ENCODE results near the gene DYNLRB1. TPM values are rescaled to one million over a fixed set of nuclear protein-coding genes. Genes with fewer than 3 reads are reported as not detected.

DYNLRB1 gene
- 29.4 and 46.8 TPM in 2 replicates for total RNA-seq (2011; cell fraction: chromatin; rRNA removed; ENCODE audit: low replicate concordance)
- 35.2 and 36.5 TPM in 2 replicates for total RNA-seq (2011; cell fraction: nucleolus; rRNA removed)
- total RNA-seq (2011; cell fraction: nucleoplasm; rRNA removed) = 46.4 and 65.1 TPM in 2 replicates
- total RNA-seq (2014; rRNA removed) (101 and 142 TPM in 2 replicates), total RNA-seq (2014; rRNA removed; fragmentation: Illumina TruSeq; extraction: Trizol) (87.3 and 121 TPM in 2 replicates), total RNA-seq (2015; rRNA removed; fragmentation: Illumina TruSeq; extraction: Trizol) (135 and 145 TPM in 2 replicates), total RNA-seq (2021) (85.4 and 90.1 TPM in 2 replicates), polyA plus RNA-seq (2011; rRNA removed) (80.2 and 113 TPM in 2 replicates), polyA plus RNA-seq (2014; fragmentation: Illumina TruSeq; extraction: Trizol) (286 and 358 TPM in 2 replicates), polyA plus RNA-seq (2014; fragmentation: Nextera tagmentation; extraction: Ambion mirVana) (100 to 1,000 TPM; 172 to 191 TPM), polyA plus RNA-seq (2014; rRNA removed) (48.7 and 59.0 TPM in 2 replicates), polyA minus RNA-seq (2011; rRNA and poly(A)+ RNA removed) (99.1 and 105 TPM in 2 replicates), Bru-seq, nascent RNA (percentile 78 among the genes with signal in this experiment), BruChase-seq, experiment 1, labeled RNA remaining after a 2-hour chase (percentile 79 among the genes with signal in this experiment), BruChase-seq, experiment 2, labeled RNA remaining after a 6-hour chase (percentile 77 among the genes with signal in this experiment)
- polyA plus RNA-seq (2011; cell fraction: cytosol; rRNA removed) = 151 and 166 TPM in 2 replicates
- 83.7 and 95.9 TPM in 2 replicates for polyA plus RNA-seq (2011; cell fraction: nucleus; rRNA removed)
- polyA plus RNA-seq (2012) = 237 and 280 TPM in 2 replicates
- 62.2 and 65.4 TPM in 2 replicates for polyA minus RNA-seq (2011; cell fraction: cytosol; rRNA and poly(A)+ RNA removed)
- 17.4 and 27.9 TPM in 2 replicates for polyA minus RNA-seq (2011; cell fraction: nucleus; rRNA and poly(A)+ RNA removed)
- long read RNA-seq, experiment 1, transcript DYNLRB1-202 (4 exons, 675 nt) = major isoform, 61 of 95 reads
- long read RNA-seq, experiment 1, partial matches to known transcripts = 28 of 95 reads
- long read RNA-seq, experiment 1, other reads (novel, unspliced or antisense) = 6 of 95 reads
- long read RNA-seq, experiment 2, transcript DYNLRB1-202 (4 exons, 675 nt) = major isoform, 95 of 132 reads
- long read RNA-seq, experiment 2, partial matches to known transcripts = 29 of 132 reads
- long read RNA-seq, experiment 2, other reads (novel, unspliced or antisense) = 7 of 132 reads
- long read RNA-seq, experiment 3, transcript DYNLRB1-202 (4 exons, 675 nt) = major isoform, 59 of 76 reads
- long read RNA-seq, experiment 3, partial matches to known transcripts = 3 of 76 reads
- long read RNA-seq, experiment 3, other reads (novel, unspliced or antisense) = 12 of 76 reads

GRCh38 chr20:34516247-34517113 is at the start of gene DYNLRB1:
Gene DYNLRB1, plus strand, starts transcription at chr20:34516422. Its CDS starts 37 bp downstream, at chr20:34516459.
- under 1% methylated on average over 54 of the region's 59 CpGs for WGBS (ENCODE audit: insufficient coverage, low coverage, missing lambda C conversion rate)
- peak within 1 kb of the TSS; percentile 80 for H3K27ac ChIP-seq (ENCODE audit: extremely low read depth, low read depth, low read length)
- peak; percentile 94 for ATAC-seq
- in situ Hi-C loops (cut with MboI) = loop anchor here (5.0 kb wide), 1 partner anchor 214 kb away; the partner anchor contains the start of gene AHCY
- intact Hi-C loops (cut with micrococcal nuclease) = loop anchor here (5.0 kb wide), 1 partner anchor 44 kb away; no protein-coding TSS in a partner anchor
- H3K36me3 ChIP-seq (ENCODE audit: control insufficient read depth, insufficient read depth, low read length) = peaks cover 15% of the 10 kb centered on the region; the same call in 2 of the 3 replicates
- no peaks in the 10 kb centered on the region for H3K27me3 ChIP-seq (ENCODE audit: control insufficient read depth in 2 of 2, insufficient read depth in 2 of 2, low read length in 2 of 2)
- DNase-seq (ENCODE audit: extremely low read depth in 1 of 4, low spot score in 3 of 4) = peak; percentile 94 to 97 (median 95)
- POLR2A ChIA-PET = interaction anchor here (0.6 to 2.5 kb wide), 19 partner anchors 9 to 784 kb away, joined by 3 to 8 read pairs (median 4); partner anchors contain the start of genes AHCY and TP53INP2
- peak within 1 kb of the TSS; percentile 96 for H2AFZ ChIP-seq (ENCODE audit: low read depth, low read length)
- CTCF ChIA-PET (ENCODE audit: low intra/inter-chr PET ratio) = interaction anchor here (0.7 kb wide), 1 partner anchor 153 kb away, joined by 3 read pairs; the partner anchor contains the start of gene ITCH
- FAIRE-seq = peak; percentile 89
- peak within 1 kb of the TSS; percentile 99 for H3K4me2 ChIP-seq (ENCODE audit: insufficient read depth, low read length)
- TSS peak; percentile 65 for BruUV-seq (replicated peaks)
- H3K4me1 ChIP-seq (replicated peaks in 1 of 2; ENCODE audit: control insufficient read depth in 2 of 2, insufficient read depth in 2 of 2, low read length in 2 of 2) = peaks cover 12 to 18% of the 10 kb centered on the region in 2 experiments; a peak in 4 of 5 replicates
- no peaks in the 10 kb centered on the region for H3K9me1 ChIP-seq (ENCODE audit: control insufficient read depth, insufficient read depth, low read length)
- peak within 1 kb of the TSS; percentile 79 to 97 for H3K9ac ChIP-seq (ENCODE audit: insufficient read depth in 1 of 2, low read depth in 2 of 2, low read length in 2 of 2)
- peaks cover 55% of the 10 kb centered on the region for H3K79me2 ChIP-seq (ENCODE audit: control insufficient read depth, insufficient read depth, low read length)
- no peaks in the 10 kb centered on the region for H3K9me3 ChIP-seq (replicated peaks; ENCODE audit: control insufficient read depth, insufficient read depth, low read depth, low read length)
- H4K20me1 ChIP-seq (replicated peaks; ENCODE audit: control insufficient read depth, insufficient read depth, low read length) = no peaks in the 10 kb centered on the region
- H3K4me3 ChIP-seq = peak within 1 kb of the TSS; percentile 67
- TF ChIP-seq EGR1 (conservative IDR thresholded peaks at IDR 0.05) = peak; percentile 93
- TF ChIP-seq CREM (IDR thresholded peaks at IDR 0.05; ENCODE audit: low read depth) = peak; percentile 57; the same call in 1 of the 2 replicates
- peak in 1 of 2 experiments; percentile 46; a peak in 1 of 4 replicates for TF ChIP-seq ZNF639 (CRISPR knock-in tag; conservative IDR thresholded peaks at IDR 0.05 in 1 of 2, IDR thresholded peaks at IDR 0.05 in 1 of 2)
- peak; percentile 8; the same call in 1 of the 2 replicates for TF ChIP-seq MXI1 (IDR thresholded peaks at IDR 0.05; ENCODE audit: low read depth, low read length)
- TF ChIP-seq HMGXB4 (CRISPR knock-in tag; IDR thresholded peaks at IDR 0.05) = peak; percentile 68
- 0 out of 2 replicates have a peak, but pooled peaks have one; percentile 21 for TF ChIP-seq ZNF324 (CRISPR knock-in tag; IDR thresholded peaks at IDR 0.05)
- no peak for TF ChIP-seq ATF1 (CRISPR knock-in tag; IDR thresholded peaks at IDR 0.05)
- peak; percentile 66; the same call in 1 of the 2 replicates for TF ChIP-seq ATF1 (tag; IDR thresholded peaks at IDR 0.05)

Measured in K562 (cell line).